GM12878 (cell line): ENCODE measurements around the gene N4BP2. TPM values are rescaled to one million over a fixed set of nuclear protein-coding genes. Genes with fewer than 3 reads are reported as not detected.

Experiments used
- ATAC-seq: fragments of 200-7000 bp; cut with Tn5 transposase; 3 replicates; pipeline ENCODE4 v1.9.1; 2020; ENCODE audit warnings: mild to moderate bottlenecking, moderate library complexity
- BruUV-seq: library from RNA; stranded (reverse); fragments of 400-500 nt; replicated peaks from 2 replicates; lab custom pipeline; 2021; lab: Mats Ljungman, UMichigan
- CTCF ChIA-PET: fragments of 300-600 bp; sonication (Branson Sonifier 250); formaldehyde crosslinking; extraction: SDS; loops from one replicate; lab custom pipeline; 2021; ENCODE audit warnings: inconsistent platforms; lab: Yijun Ruan, JAX
- POLR2A ChIA-PET: fragments of 350-600 bp; formaldehyde crosslinking; extraction: SDS; loops from one replicate; lab custom pipeline; 2021; ENCODE audit warnings: inconsistent platforms; lab: Charles Lee
- RAD21 ChIA-PET: fragments of 300-600 bp; sonication (Branson Sonifier 250); formaldehyde crosslinking; loops from one replicate; lab custom pipeline; 2023; ENCODE audit warnings: antibody characterized with exemption; ENCODE audit not compliant: unreplicated experiment; lab: Charles Lee
- SMC1A ChIA-PET: fragments of 300-600 bp; sonication (Branson Sonifier 250); formaldehyde crosslinking; loops from one replicate; lab custom pipeline; 2023; ENCODE audit not compliant: unreplicated experiment, uncharacterized antibody; lab: Charles Lee
- DNase-seq: peaks from one replicate; pipeline ENCODE4 v3.0.0-alpha.2; 2011; ENCODE audit warnings: low read depth, low spot score
- FAIRE-seq: peaks from 3 replicates; lab custom pipeline; 2011; peaks lifted over from hg19 to GRCh38; lab: Jason Lieb, UNC
- H2AFZ ChIP-seq: 2 replicates; pipeline ENCODE4 v1.6.0; 2011; ENCODE audit warnings: low read depth, low read length, control low read depth; ENCODE audit not compliant: control insufficient read depth
- H3K27ac ChIP-seq: 2 replicates; pipeline ENCODE4 v1.5.1; 2011; ENCODE audit warnings: control low read depth; ENCODE audit not compliant: control insufficient read depth, insufficient read depth
- H3K27me3 ChIP-seq, 2 experiments: replicated peaks in 1 of 2; 2 replicates each; pipeline versions ENCODE4 v1.6.0 to v1.6.1; 2011; ENCODE audit warnings: low read length in 1 of 2; ENCODE audit not compliant: control insufficient read depth in 2 of 2, insufficient read depth in 2 of 2
- H3K36me3 ChIP-seq, 2 experiments: 2 replicates each; pipeline ENCODE4 v1.5.1; 2011; ENCODE audit warnings: low read length in 1 of 2; ENCODE audit not compliant: control insufficient read depth in 2 of 2, insufficient read depth in 2 of 2
- H3K4me1 ChIP-seq: 2 replicates; pipeline ENCODE4 v1.6.1; 2011; ENCODE audit warnings: mild to moderate bottlenecking, low read length, moderate library complexity, mixed read lengths; ENCODE audit not compliant: control insufficient read depth, insufficient read depth
- H3K4me2 ChIP-seq: 2 replicates; pipeline ENCODE4 v1.6.0; 2011; ENCODE audit warnings: control low read depth; ENCODE audit not compliant: control insufficient read depth, insufficient read depth
- H3K4me3 ChIP-seq: fragments of 200-600 bp; sonication (generic); 2 replicates; pipeline ENCODE4 v1.5.1; 2016
- H3K79me2 ChIP-seq: 2 replicates; pipeline ENCODE4 v1.6.0; 2011; ENCODE audit warnings: low read length; ENCODE audit not compliant: control insufficient read depth, insufficient read depth
- H3K9ac ChIP-seq: 2 replicates; pipeline ENCODE4 v1.8.0; 2011; ENCODE audit warnings: low read length, control low read depth, mixed read lengths; ENCODE audit not compliant: control insufficient read depth, insufficient read depth
- H3K9me3 ChIP-seq: replicated peaks from 3 replicates; pipeline ENCODE4 v1.5.1; 2011; ENCODE audit warnings: mild to moderate bottlenecking, low read length; ENCODE audit not compliant: control insufficient read depth, insufficient read depth
- H4K20me1 ChIP-seq: 2 replicates; pipeline ENCODE4 v1.6.0; 2011; ENCODE audit not compliant: control insufficient read depth, insufficient read depth
- BMI1 ChIP-seq: fragments of 450-650 bp; IDR thresholded peaks from 2 replicates; pipeline ENCODE4 v1.6.1; 2016; ENCODE audit warnings: mild to moderate bottlenecking, moderate library complexity, borderline replicate concordance
- CBX5 ChIP-seq: sonication (generic); IDR thresholded peaks from 2 replicates; pipeline ENCODE4 v1.6.1; 2016; ENCODE audit warnings: low read depth, moderate library complexity, mild to moderate bottlenecking, inconsistent platforms
- MEF2A ChIP-seq: IDR thresholded peaks from 2 replicates; pipeline ENCODE4 v1.6.1; 2011; ENCODE audit warnings: low read depth, mild to moderate bottlenecking, low read length, moderate library complexity; ENCODE audit not compliant: insufficient read depth
- MTA3 ChIP-seq: IDR thresholded peaks from 2 replicates; pipeline ENCODE4 v1.6.1; 2012; ENCODE audit warnings: low read length, inconsistent platforms, borderline replicate concordance
- PML ChIP-seq: IDR thresholded peaks from 2 replicates; pipeline ENCODE4 v1.6.1; 2012; ENCODE audit warnings: low read length, inconsistent platforms
- POU2F2 ChIP-seq: IDR thresholded peaks from 3 replicates; pipeline ENCODE4 v1.6.1; 2011; ENCODE audit warnings: low read depth, mild to moderate bottlenecking, low read length, borderline replicate concordance
- SREBF2 ChIP-seq: IDR thresholded peaks from 2 replicates; pipeline ENCODE4 v1.6.1; 2012; ENCODE audit warnings: mild to moderate bottlenecking, low read length
- STAT3 ChIP-seq: IDR thresholded peaks from 2 replicates; pipeline ENCODE4 v1.6.1; 2011; ENCODE audit warnings: low read depth, low read length, improper control_type of control experiment
- TCF7 ChIP-seq: IDR thresholded peaks from 2 replicates; pipeline ENCODE4 v1.6.1; 2014; ENCODE audit warnings: antibody characterized with exemption, borderline replicate concordance
- ZNF622 ChIP-seq: fragments of 450-650 bp; IDR thresholded peaks from 2 replicates; pipeline ENCODE4 v1.6.1; 2017; ENCODE audit warnings: mild to moderate bottlenecking, inconsistent platforms
- WGBS: methylation state at CpG from one replicate; pipeline ENCODE4 v1.1.6; 2016; ENCODE audit warnings: low lambda C conversion rate; ENCODE audit not compliant: insufficient replicate concordance, insufficient coverage; ENCODE audit errors: missing lambda C conversion rate; 5-methylcytosine and 5-hydroxymethylcytosine counted together
- in situ Hi-C: fragments of 300-500 bp; cut with MboI; formaldehyde crosslinking; loops from 9 replicates; pipeline ENCODE4 v1.14.3; 2018; ENCODE audit warnings: mixed read lengths
- intact Hi-C: fragments of 100-400 bp; cut with micrococcal nuclease; formaldehyde crosslinking; loops from one replicate; pipeline ENCODE4 v1.14.2; 2022; ENCODE audit not compliant: unreplicated experiment
- polyA plus RNA-seq, 11 experiments: library from polyadenylated mRNA; depleted of rRNA in 4 of 11; unstranded in 6 of 11; stranded (reverse) in 5 of 11; fragments of >200 nt; fragmentation: Nextera tagmentation in 4 of 11; fragmentation: Illumina TruSeq in 1 of 11; extraction: Ambion mirVana in 4 of 11; extraction: Trizol in 1 of 11; gene quantifications; 1 replicate in 1 of 11; 2 replicates in 10 of 11; pipeline versions ENCODE4 v1.2.1 to v1.2.3, GENCODE V29; 2011 to 2016; ENCODE audit warnings: inconsistent platforms in 2 of 11, missing spikeins in 2 of 11, low read depth in 1 of 11
- total RNA-seq, 4 experiments: library from RNA; depleted of rRNA in 3 of 4; stranded (reverse); fragments of >200 nt in 3 of 4; fragmentation: Illumina TruSeq in 1 of 4; extraction: Trizol in 1 of 4; gene quantifications; 2 replicates each; pipeline versions ENCODE4 v1.2.1 to v1.2.3, GENCODE V29; 2013 to 2021
- TF ChIP-seq, protein P1 (sequence below): fragments of 450-650 bp; IDR thresholded peaks from 2 replicates; pipeline ENCODE4 v1.6.1; 2016; ENCODE audit warnings: mild to moderate bottlenecking, moderate library complexity, borderline replicate concordance

The N4BP2 gene
- total and polyA plus RNA-seq, 10 of the 15 experiments (the other 5 are each of a cell fraction or from before 2014, with no cell fraction given), result 2.3 to 18.7 (median 10.0) TPM

GRCh38 chr4:40053161-40053560 lies 3.5 kb upstream of the N4BP2 start:
- no peaks in the 10 kb centered on the region for H4K20me1 ChIP-seq
- TF ChIP-seq SREBF2, result no peak
- no peaks in the 10 kb centered on the region for H3K36me3 ChIP-seq
- no peak overlapping the region for H2AFZ ChIP-seq
- no peak overlapping the region for H3K4me2 ChIP-seq
- FAIRE-seq (no peak), ATAC-seq (no peak), DNase-seq (no peak)
- 57% methylated on average over 1 of the region's 5 CpGs for WGBS
- H3K4me1 ChIP-seq, result peaks cover 3% of the 10 kb centered on the region; the same call in 1 of the 2 replicates
- H3K27me3 ChIP-seq, result no peaks in the 10 kb centered on the region
- no peak overlapping the region for H3K27ac ChIP-seq
- BruUV-seq, result no TSS peak
- in situ Hi-C loops (no loop called here), intact Hi-C loops (no loop called here)
- ChIA-PET RAD21 (interaction anchor here (1.2 kb wide), 1 partner anchor 272 kb away, joined by 7 read pairs; no protein-coding TSS in a partner anchor), POLR2A (no interaction called here), SMC1A (interaction anchor here (0.6 kb wide), 1 partner anchor 14 kb away, joined by 3 read pairs; no protein-coding TSS in a partner anchor), CTCF (no interaction called here)
- H3K9me3 ChIP-seq, result no peaks in the 10 kb centered on the region
- no peak overlapping the region for H3K9ac ChIP-seq
- peaks cover 7% of the 10 kb centered on the region for H3K79me2 ChIP-seq
- H3K4me3 ChIP-seq, result no peak overlapping the region

DNA sequence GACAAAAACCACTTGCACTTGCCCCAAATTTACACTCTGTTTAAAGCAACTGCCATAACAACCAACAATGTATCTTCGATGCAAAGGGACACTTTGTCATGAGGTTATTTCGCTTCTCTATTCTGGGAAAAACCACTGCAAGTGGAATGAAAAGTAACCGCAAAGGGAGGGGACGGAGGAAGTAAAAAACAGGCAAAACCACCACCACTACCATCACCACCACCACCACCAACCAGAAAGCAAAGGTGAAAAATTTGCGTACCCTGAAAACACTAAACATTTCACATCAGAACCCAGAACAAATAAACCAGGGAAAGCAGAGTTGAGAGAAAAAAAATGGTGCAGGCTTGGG lies 1.2 kb upstream of the N4BP2 start:
- H3K27ac ChIP-seq, result peak overlapping the region; percentile 80
- intact Hi-C loops, result loop anchor here (5.0 kb wide), 4 partner anchors 77 to 497 kb away; no protein-coding TSS in a partner anchor
- H2AFZ ChIP-seq, result peak overlapping the region; percentile 68
- H3K9me3 ChIP-seq, result no peaks in the 10 kb centered on the region
- BruUV-seq, result TSS peak; percentile 68
- in situ Hi-C loops, result no loop called here
- ATAC-seq, result peak; percentile 3; the same call in 2 of the 3 replicates
- H4K20me1 ChIP-seq, result no peaks in the 10 kb centered on the region
- no peaks in the 10 kb centered on the region for H3K27me3 ChIP-seq
- H3K4me1 ChIP-seq, result peaks cover 10% of the 10 kb centered on the region
- H3K9ac ChIP-seq, result peak overlapping the region; percentile 97
- SMC1A ChIA-PET, result interaction anchor here (0.8 to 1.6 kb wide), 8 partner anchors 11 to 270 kb away, joined by 3 to 9 read pairs (median 4); no protein-coding TSS in a partner anchor
- POLR2A ChIA-PET, result interaction anchor here (0.5 to 2.4 kb wide), 6 partner anchors 9 to 144 kb away, joined by 3 to 12 read pairs (median 6); no protein-coding TSS in a partner anchor
- 0% methylated on average over 5 of the region's 5 CpGs for WGBS
- RAD21 ChIA-PET, result interaction anchor here (0.9 to 2.7 kb wide), 15 partner anchors 9 to 663 kb away, joined by 3 to 28 read pairs (median 5); partner anchors contain the start of gene UBE2K
- no peak for FAIRE-seq
- CTCF ChIA-PET, result interaction anchor here (0.6 to 2.3 kb wide), 15 partner anchors 16 to 272 kb away, joined by 3 to 23 read pairs (median 5); partner anchors contain the start of genes PDS5A and RHOH
- no peaks in the 10 kb centered on the region for H3K36me3 ChIP-seq
- H3K4me2 ChIP-seq, result peak overlapping the region; percentile 100
- H3K4me3 ChIP-seq, result peak overlapping the region; percentile 83
- peak; percentile 40 for DNase-seq
- H3K79me2 ChIP-seq, result peaks cover 21% of the 10 kb centered on the region
- TF ChIP-seq PML (peak; percentile 17; the same call in 1 of the 2 replicates), MTA3 (peak; percentile 81; the same call in 1 of the 2 replicates), STAT3 (0 out of 2 replicates have a peak, but pooled peaks have one; percentile 43), MEF2A (no peak), CBX5 (no peak), POU2F2 (no peak), TCF7 (no peak), BMI1 (peak; percentile 67), ZNF622 (no peak)
- TF ChIP-seq, protein P1, sequence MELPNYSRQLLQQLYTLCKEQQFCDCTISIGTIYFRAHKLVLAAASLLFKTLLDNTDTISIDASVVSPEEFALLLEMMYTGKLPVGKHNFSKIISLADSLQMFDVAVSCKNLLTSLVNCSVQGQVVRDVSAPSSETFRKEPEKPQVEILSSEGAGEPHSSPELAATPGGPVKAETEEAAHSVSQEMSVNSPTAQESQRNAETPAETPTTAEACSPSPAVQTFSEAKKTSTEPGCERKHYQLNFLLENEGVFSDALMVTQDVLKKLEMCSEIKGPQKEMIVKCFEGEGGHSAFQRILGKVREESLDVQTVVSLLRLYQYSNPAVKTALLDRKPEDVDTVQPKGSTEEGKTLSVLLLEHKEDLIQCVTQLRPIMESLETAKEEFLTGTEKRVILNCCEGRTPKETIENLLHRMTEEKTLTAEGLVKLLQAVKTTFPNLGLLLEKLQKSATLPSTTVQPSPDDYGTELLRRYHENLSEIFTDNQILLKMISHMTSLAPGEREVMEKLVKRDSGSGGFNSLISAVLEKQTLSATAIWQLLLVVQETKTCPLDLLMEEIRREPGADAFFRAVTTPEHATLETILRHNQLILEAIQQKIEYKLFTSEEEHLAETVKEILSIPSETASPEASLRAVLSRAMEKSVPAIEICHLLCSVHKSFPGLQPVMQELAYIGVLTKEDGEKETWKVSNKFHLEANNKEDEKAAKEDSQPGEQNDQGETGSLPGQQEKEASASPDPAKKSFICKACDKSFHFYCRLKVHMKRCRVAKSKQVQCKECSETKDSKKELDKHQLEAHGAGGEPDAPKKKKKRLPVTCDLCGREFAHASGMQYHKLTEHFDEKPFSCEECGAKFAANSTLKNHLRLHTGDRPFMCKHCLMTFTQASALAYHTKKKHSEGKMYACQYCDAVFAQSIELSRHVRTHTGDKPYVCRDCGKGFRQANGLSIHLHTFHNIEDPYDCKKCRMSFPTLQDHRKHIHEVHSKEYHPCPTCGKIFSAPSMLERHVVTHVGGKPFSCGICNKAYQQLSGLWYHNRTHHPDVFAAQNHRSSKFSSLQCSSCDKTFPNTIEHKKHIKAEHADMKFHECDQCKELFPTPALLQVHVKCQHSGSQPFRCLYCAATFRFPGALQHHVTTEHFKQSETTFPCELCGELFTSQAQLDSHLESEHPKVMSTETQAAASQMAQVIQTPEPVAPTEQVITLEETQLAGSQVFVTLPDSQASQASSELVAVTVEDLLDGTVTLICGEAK, result peak; percentile 57; the same call in 1 of the 2 replicates
